ENCODE measurements around the gene SPATA3. TPM values are rescaled to one million over a fixed set of nuclear protein-coding genes. Genes with fewer than 3 reads are reported as not detected.

Gene SPATA3
- total and polyA plus RNA-seq, 2 experiments from 2014 or later, result not detected

DNA sequence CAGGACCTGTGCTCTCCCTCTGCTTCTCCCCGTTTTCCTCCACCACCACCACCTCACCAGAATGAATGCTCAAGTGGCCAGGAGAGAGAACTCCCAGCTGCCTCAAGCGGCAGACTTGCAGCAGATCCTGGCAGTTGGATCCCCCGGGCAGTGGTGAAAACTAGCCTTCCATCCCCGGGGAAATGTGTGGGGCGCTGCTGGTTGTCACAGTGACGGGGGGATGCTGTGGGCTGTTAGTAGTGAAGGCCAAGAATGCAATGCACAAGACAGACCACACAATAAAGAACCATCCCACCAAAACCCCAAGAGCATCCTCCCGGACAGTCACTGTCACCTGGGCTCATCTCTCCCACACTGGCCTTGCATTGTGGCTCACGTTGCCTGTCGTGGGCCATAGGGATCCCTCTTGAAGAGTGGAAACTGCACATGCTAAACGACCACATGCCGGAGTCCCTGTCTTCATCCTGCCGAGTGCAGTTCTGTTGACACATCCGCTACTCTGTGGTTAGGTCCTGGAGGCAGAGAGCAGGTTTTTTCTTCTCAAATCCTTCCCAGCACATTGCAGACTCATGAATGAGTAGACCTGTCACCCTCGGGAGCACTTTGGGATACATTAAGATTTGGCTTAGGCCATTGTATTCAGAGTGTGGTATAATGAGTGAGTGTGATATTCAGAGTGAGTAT is 13.5 kb downstream of the SPATA3 start:
- Histone ChIP-seq H3K4me1 (ENCODE audit: insufficient read depth) (no peaks in the 10 kb centered on the region), H4K20me1 (replicated peaks; ENCODE audit: insufficient read depth) (no peaks in the 10 kb centered on the region), H3K27ac (ENCODE audit: low read depth) (no peak overlapping the region), H3F3A (replicated peaks; ENCODE audit: low read depth) (no peaks in the 10 kb centered on the region), H3K27me3 (ENCODE audit: insufficient read depth) (no peaks in the 10 kb centered on the region), H3K9me2 (ENCODE audit: insufficient read depth) (no peaks in the 10 kb centered on the region), H3K4me3 (no peak overlapping the region), H3K4me2 (no peak overlapping the region), H3K79me2 (replicated peaks; ENCODE audit: insufficient read depth) (no peaks in the 10 kb centered on the region), H2AFZ (peak overlapping the region; percentile 59; the same call in 1 of the 2 replicates), H3K36me3 (ENCODE audit: insufficient read depth) (no peaks in the 10 kb centered on the region)
- Mint-ChIP-seq H3K27ac (no peak overlapping the region), H3K4me3 (no peak overlapping the region), H3K4me1 (peaks cover 9% of the 10 kb centered on the region), H3K9me3 (peaks cover 14% of the 10 kb centered on the region), H3K36me3 (ENCODE audit: low read depth) (peaks cover 10% of the 10 kb centered on the region), H3K27me3 (ENCODE audit: insufficient read depth, low read depth, poor library complexity) (peaks cover 10% of the 10 kb centered on the region)
- TF ChIP-seq, protein P1, sequence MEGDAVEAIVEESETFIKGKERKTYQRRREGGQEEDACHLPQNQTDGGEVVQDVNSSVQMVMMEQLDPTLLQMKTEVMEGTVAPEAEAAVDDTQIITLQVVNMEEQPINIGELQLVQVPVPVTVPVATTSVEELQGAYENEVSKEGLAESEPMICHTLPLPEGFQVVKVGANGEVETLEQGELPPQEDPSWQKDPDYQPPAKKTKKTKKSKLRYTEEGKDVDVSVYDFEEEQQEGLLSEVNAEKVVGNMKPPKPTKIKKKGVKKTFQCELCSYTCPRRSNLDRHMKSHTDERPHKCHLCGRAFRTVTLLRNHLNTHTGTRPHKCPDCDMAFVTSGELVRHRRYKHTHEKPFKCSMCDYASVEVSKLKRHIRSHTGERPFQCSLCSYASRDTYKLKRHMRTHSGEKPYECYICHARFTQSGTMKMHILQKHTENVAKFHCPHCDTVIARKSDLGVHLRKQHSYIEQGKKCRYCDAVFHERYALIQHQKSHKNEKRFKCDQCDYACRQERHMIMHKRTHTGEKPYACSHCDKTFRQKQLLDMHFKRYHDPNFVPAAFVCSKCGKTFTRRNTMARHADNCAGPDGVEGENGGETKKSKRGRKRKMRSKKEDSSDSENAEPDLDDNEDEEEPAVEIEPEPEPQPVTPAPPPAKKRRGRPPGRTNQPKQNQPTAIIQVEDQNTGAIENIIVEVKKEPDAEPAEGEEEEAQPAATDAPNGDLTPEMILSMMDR (conservative IDR thresholded peaks at IDR 0.05; ENCODE audit: low read depth in 2 of 2), result no peak
- TF ChIP-seq, protein P2, sequence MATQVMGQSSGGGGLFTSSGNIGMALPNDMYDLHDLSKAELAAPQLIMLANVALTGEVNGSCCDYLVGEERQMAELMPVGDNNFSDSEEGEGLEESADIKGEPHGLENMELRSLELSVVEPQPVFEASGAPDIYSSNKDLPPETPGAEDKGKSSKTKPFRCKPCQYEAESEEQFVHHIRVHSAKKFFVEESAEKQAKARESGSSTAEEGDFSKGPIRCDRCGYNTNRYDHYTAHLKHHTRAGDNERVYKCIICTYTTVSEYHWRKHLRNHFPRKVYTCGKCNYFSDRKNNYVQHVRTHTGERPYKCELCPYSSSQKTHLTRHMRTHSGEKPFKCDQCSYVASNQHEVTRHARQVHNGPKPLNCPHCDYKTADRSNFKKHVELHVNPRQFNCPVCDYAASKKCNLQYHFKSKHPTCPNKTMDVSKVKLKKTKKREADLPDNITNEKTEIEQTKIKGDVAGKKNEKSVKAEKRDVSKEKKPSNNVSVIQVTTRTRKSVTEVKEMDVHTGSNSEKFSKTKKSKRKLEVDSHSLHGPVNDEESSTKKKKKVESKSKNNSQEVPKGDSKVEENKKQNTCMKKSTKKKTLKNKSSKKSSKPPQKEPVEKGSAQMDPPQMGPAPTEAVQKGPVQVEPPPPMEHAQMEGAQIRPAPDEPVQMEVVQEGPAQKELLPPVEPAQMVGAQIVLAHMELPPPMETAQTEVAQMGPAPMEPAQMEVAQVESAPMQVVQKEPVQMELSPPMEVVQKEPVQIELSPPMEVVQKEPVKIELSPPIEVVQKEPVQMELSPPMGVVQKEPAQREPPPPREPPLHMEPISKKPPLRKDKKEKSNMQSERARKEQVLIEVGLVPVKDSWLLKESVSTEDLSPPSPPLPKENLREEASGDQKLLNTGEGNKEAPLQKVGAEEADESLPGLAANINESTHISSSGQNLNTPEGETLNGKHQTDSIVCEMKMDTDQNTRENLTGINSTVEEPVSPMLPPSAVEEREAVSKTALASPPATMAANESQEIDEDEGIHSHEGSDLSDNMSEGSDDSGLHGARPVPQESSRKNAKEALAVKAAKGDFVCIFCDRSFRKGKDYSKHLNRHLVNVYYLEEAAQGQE (IDR thresholded peaks at IDR 0.05; ENCODE audit: unreplicated experiment), result no peak
- no peak for TF ChIP-seq NANOG (IDR thresholded peaks at IDR 0.05; ENCODE audit: borderline replicate concordance)
- TF ChIP-seq EZH2 (IDR thresholded peaks at IDR 0.05; ENCODE audit: low read depth, unreplicated experiment), result no peak
- TF ChIP-seq ZNF114 (CRISPR knock-in tag; IDR thresholded peaks at IDR 0.05), result no peak
- no peak for TF ChIP-seq POLR2AphosphoS5 (IDR thresholded peaks at IDR 0.05; ENCODE audit: low read depth)
- TF ChIP-seq, protein P3, sequence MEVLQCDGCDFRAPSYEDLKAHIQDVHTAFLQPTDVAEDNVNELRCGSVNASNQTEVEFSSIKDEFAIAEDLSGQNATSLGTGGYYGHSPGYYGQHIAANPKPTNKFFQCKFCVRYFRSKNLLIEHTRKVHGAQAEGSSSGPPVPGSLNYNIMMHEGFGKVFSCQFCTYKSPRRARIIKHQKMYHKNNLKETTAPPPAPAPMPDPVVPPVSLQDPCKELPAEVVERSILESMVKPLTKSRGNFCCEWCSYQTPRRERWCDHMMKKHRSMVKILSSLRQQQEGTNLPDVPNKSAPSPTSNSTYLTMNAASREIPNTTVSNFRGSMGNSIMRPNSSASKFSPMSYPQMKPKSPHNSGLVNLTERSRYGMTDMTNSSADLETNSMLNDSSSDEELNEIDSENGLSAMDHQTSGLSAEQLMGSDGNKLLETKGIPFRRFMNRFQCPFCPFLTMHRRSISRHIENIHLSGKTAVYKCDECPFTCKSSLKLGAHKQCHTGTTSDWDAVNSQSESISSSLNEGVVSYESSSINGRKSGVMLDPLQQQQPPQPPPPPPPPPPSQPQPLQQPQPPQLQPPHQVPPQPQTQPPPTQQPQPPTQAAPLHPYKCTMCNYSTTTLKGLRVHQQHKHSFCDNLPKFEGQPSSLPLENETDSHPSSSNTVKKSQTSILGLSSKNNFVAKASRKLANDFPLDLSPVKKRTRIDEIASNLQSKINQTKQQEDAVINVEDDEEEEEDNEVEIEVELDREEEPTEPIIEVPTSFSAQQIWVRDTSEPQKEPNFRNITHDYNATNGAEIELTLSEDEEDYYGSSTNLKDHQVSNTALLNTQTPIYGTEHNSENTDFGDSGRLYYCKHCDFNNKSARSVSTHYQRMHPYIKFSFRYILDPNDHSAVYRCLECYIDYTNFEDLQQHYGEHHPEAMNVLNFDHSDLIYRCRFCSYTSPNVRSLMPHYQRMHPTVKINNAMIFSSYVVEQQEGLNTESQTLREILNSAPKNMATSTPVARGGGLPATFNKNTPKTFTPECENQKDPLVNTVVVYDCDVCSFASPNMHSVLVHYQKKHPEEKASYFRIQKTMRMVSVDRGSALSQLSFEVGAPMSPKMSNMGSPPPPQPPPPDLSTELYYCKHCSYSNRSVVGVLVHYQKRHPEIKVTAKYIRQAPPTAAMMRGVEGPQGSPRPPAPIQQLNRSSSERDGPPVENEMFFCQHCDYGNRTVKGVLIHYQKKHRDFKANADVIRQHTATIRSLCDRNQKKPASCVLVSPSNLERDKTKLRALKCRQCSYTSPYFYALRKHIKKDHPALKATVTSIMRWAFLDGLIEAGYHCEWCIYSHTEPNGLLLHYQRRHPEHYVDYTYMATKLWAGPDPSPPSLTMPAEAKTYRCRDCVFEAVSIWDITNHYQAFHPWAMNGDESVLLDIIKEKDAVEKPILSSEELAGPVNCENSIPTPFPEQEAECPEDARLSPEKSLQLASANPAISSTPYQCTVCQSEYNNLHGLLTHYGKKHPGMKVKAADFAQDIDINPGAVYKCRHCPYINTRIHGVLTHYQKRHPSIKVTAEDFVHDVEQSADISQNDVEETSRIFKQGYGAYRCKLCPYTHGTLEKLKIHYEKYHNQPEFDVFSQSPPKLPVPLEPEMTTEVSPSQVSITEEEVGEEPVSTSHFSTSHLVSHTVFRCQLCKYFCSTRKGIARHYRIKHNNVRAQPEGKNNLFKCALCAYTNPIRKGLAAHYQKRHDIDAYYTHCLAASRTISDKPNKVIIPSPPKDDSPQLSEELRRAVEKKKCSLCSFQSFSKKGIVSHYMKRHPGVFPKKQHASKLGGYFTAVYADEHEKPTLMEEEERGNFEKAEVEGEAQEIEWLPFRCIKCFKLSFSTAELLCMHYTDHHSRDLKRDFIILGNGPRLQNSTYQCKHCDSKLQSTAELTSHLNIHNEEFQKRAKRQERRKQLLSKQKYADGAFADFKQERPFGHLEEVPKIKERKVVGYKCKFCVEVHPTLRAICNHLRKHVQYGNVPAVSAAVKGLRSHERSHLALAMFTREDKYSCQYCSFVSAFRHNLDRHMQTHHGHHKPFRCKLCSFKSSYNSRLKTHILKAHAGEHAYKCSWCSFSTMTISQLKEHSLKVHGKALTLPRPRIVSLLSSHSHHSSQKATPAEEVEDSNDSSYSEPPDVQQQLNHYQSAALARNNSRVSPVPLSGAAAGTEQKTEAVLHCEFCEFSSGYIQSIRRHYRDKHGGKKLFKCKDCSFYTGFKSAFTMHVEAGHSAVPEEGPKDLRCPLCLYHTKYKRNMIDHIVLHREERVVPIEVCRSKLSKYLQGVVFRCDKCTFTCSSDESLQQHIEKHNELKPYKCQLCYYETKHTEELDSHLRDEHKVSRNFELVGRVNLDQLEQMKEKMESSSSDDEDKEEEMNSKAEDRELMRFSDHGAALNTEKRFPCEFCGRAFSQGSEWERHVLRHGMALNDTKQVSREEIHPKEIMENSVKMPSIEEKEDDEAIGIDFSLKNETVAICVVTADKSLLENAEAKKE (CRISPR knock-in tag; IDR thresholded peaks at IDR 0.05), result no peak
- TF ChIP-seq CREB1 (CRISPR knock-in tag; IDR thresholded peaks at IDR 0.05; ENCODE audit: low read depth), result no peak
- no peak for TF ChIP-seq EZH2phosphoT487 (IDR thresholded peaks at IDR 0.05; ENCODE audit: unreplicated experiment)
- TF ChIP-seq, protein P4, sequence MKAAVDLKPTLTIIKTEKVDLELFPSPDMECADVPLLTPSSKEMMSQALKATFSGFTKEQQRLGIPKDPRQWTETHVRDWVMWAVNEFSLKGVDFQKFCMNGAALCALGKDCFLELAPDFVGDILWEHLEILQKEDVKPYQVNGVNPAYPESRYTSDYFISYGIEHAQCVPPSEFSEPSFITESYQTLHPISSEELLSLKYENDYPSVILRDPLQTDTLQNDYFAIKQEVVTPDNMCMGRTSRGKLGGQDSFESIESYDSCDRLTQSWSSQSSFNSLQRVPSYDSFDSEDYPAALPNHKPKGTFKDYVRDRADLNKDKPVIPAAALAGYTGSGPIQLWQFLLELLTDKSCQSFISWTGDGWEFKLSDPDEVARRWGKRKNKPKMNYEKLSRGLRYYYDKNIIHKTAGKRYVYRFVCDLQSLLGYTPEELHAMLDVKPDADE (IDR thresholded peaks at IDR 0.05), result no peak
- no peak for TF ChIP-seq ZNF331 (CRISPR knock-in tag; IDR thresholded peaks at IDR 0.05; ENCODE audit: low read depth)
- no peak for TF ChIP-seq STAT1 (IDR thresholded peaks at IDR 0.05; ENCODE audit: unreplicated experiment)
- TF ChIP-seq JUNB (IDR thresholded peaks at IDR 0.05; ENCODE audit: unreplicated experiment), result no peak
- ATAC-seq (no peak; the same call in 2 of the 3 replicates), DNase-seq (ENCODE audit: low spot score) (no peak)
